ENCODE measurements around the gene KCNMB4. TPM values are rescaled to one million over a fixed set of nuclear protein-coding genes. Genes with fewer than 3 reads are reported as not detected.

Gene KCNMB4
- total and polyA plus RNA-seq, 2 donors (not counting 1 experiment from before 2014, with no cell fraction given) = 0.66 to 0.67 TPM

GRCh38 chr12:70338531-70338930 is 27.6 kb upstream of the KCNMB4 start:
- no peak overlapping the region for H3K27ac Mint-ChIP-seq
- CTCF ChIA-PET = no interaction called here
- H3K4me3 Mint-ChIP-seq = no peak overlapping the region
- ATAC-seq (ENCODE audit: low read depth) (no peak), DNase-seq (no peak)
- H3K9me3 ChIP-seq (ENCODE audit: control extremely low read depth in 1 of 3, control insufficient read depth in 2 of 3, insufficient read depth in 1 of 3, low read length in 2 of 3) = no peaks in the 10 kb centered on the region
- no peaks in the 10 kb centered on the region for H3K79me2 ChIP-seq (ENCODE audit: control insufficient read depth, insufficient read depth, low read length)
- POLR2A ChIA-PET = no interaction called here
- H3K27me3 Mint-ChIP-seq = no peaks in the 10 kb centered on the region
- no peak overlapping the region for H2AFZ ChIP-seq (ENCODE audit: insufficient read depth, low read depth, low read length, poor library complexity, severe bottlenecking)
- no peaks in the 10 kb centered on the region for H3K4me1 Mint-ChIP-seq
- no peaks in the 10 kb centered on the region for H3K9me3 Mint-ChIP-seq (ENCODE audit: insufficient read depth)
- H4K20me1 ChIP-seq (ENCODE audit: control insufficient read depth, insufficient read depth, low read length, poor library complexity, severe bottlenecking) = no peaks in the 10 kb centered on the region
- no peak overlapping the region for H3K9ac ChIP-seq (ENCODE audit: low read length)
- 80% methylated on average over 2 of the region's 2 CpGs for WGBS (ENCODE audit: insufficient coverage)
- no peak for TF ChIP-seq EZH2 (IDR thresholded peaks at IDR 0.05; ENCODE audit: borderline replicate concordance, insufficient read depth, low read depth, low read length, poor library complexity, severe bottlenecking)
- TF ChIP-seq CTCF (IDR thresholded peaks at IDR 0.05) = no peak
- peaks cover 6 to 67% of the 10 kb centered on the region in 2 experiments for H3K36me3 ChIP-seq (replicated peaks in 1 of 2; ENCODE audit: control extremely low read depth in 1 of 2, control insufficient read depth in 1 of 2, extremely low read depth in 1 of 2, insufficient read depth in 2 of 2, low read length in 1 of 2)
- no peak overlapping the region for H3K4me3 ChIP-seq (ENCODE audit: control extremely low read depth in 1 of 5, extremely low read depth in 1 of 5, insufficient read depth in 1 of 5, low read depth in 2 of 5, low read length in 4 of 5)
- intact Hi-C loops (cut with micrococcal nuclease) = no loop called here
- H3K27me3 ChIP-seq (replicated peaks in 1 of 4; ENCODE audit: control extremely low read depth in 1 of 4, control insufficient read depth in 3 of 4, insufficient read depth in 4 of 4, low read length in 3 of 4) = no peaks in the 10 kb centered on the region
- no peak overlapping the region for H3K27ac ChIP-seq (ENCODE audit: low read length in 2 of 2)
- no peaks in the 10 kb centered on the region for H3K4me1 ChIP-seq (ENCODE audit: control insufficient read depth in 2 of 2, insufficient read depth in 2 of 2, low read length in 2 of 2)
- no peak overlapping the region for H3K4me2 ChIP-seq (replicated peaks; ENCODE audit: low read depth, low read length, poor library complexity, severe bottlenecking)

- POLR2A ChIA-PET = no interaction called here
- Histone ChIP-seq H3K79me2 (ENCODE audit: control insufficient read depth, insufficient read depth, low read length) (no peaks in the 10 kb centered on the region), H4K20me1 (ENCODE audit: control insufficient read depth, insufficient read depth, low read length, poor library complexity, severe bottlenecking) (no peaks in the 10 kb centered on the region), H3K4me2 (replicated peaks; ENCODE audit: low read depth, low read length, poor library complexity, severe bottlenecking) (no peak overlapping the region), H3K9ac (ENCODE audit: low read length) (no peak overlapping the region), H2AFZ (ENCODE audit: insufficient read depth, low read depth, low read length, poor library complexity, severe bottlenecking) (no peak overlapping the region), H3K9me3 (ENCODE audit: control extremely low read depth in 1 of 3, control insufficient read depth in 2 of 3, insufficient read depth in 1 of 3, low read length in 2 of 3) (no peaks in the 10 kb centered on the region), H3K4me1 (ENCODE audit: control insufficient read depth in 2 of 2, insufficient read depth in 2 of 2, low read length in 2 of 2) (peaks cover 0 to 7% of the 10 kb centered on the region in 2 donors), H3K4me3 (ENCODE audit: control extremely low read depth in 1 of 5, extremely low read depth in 1 of 5, insufficient read depth in 1 of 5, low read depth in 2 of 5, low read length in 4 of 5) (no peak overlapping the region), H3K27me3 (replicated peaks in 1 of 4; ENCODE audit: control extremely low read depth in 1 of 4, control insufficient read depth in 3 of 4, insufficient read depth in 4 of 4, low read length in 3 of 4) (no peaks in the 10 kb centered on the region), H3K36me3 (replicated peaks in 1 of 2; ENCODE audit: control extremely low read depth in 1 of 2, control insufficient read depth in 1 of 2, extremely low read depth in 1 of 2, insufficient read depth in 2 of 2, low read length in 1 of 2) (peaks cover 0 to 8% of the 10 kb centered on the region in 2 experiments), H3K27ac (ENCODE audit: low read length in 2 of 2) (no peak overlapping the region)
- H3K9me3 Mint-ChIP-seq (ENCODE audit: insufficient read depth) = no peaks in the 10 kb centered on the region
- TF ChIP-seq EZH2 (IDR thresholded peaks at IDR 0.05; ENCODE audit: borderline replicate concordance, insufficient read depth, low read depth, low read length, poor library complexity, severe bottlenecking) (no peak), CTCF (IDR thresholded peaks at IDR 0.05) (no peak)
- H3K4me1 Mint-ChIP-seq = peaks cover 8% of the 10 kb centered on the region
- WGBS (ENCODE audit: insufficient coverage) = no CpG with 5 or more reads among the region's 2 CpGs
- no peaks in the 10 kb centered on the region for H3K27me3 Mint-ChIP-seq
- intact Hi-C loops (cut with micrococcal nuclease) = no loop called here
- no peak overlapping the region for H3K4me3 Mint-ChIP-seq
- no peak for ATAC-seq (ENCODE audit: low read depth)
- CTCF ChIA-PET = no interaction called here
- no peak for DNase-seq
- no peak overlapping the region for H3K27ac Mint-ChIP-seq
Observed at GRCh38 chr12:70351076-70351475, 15.0 kb upstream of the KCNMB4 start.

Data from B cell (primary cell).